ENCODE results near the gene TREML2.

DNA sequence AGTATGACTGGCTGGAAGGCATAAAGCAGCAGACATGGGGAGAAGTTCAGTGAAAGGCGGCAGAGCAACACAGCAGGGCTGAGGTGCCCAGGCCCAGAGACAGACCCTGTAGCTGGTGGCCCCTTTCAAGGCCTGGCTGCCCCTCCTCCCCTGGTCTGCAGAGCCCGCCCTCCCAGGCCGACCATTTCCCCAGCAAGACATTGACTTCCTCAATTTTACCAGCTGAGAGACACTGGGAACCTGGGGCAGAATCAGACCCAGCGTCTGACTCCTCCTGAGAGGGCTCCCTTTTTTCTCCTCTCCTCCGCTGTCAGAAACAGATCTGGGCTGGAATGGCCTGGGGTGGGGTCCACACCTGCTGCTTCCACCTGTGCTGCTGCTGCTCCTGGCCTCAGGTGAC is 27.1 kb upstream of the TREML2 start, which contains the start of gene TREML4:
- TF ChIP-seq, protein P1, sequence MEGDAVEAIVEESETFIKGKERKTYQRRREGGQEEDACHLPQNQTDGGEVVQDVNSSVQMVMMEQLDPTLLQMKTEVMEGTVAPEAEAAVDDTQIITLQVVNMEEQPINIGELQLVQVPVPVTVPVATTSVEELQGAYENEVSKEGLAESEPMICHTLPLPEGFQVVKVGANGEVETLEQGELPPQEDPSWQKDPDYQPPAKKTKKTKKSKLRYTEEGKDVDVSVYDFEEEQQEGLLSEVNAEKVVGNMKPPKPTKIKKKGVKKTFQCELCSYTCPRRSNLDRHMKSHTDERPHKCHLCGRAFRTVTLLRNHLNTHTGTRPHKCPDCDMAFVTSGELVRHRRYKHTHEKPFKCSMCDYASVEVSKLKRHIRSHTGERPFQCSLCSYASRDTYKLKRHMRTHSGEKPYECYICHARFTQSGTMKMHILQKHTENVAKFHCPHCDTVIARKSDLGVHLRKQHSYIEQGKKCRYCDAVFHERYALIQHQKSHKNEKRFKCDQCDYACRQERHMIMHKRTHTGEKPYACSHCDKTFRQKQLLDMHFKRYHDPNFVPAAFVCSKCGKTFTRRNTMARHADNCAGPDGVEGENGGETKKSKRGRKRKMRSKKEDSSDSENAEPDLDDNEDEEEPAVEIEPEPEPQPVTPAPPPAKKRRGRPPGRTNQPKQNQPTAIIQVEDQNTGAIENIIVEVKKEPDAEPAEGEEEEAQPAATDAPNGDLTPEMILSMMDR (conservative IDR thresholded peaks at IDR 0.05; ENCODE audit: low read depth, low read length) = no peak
- no peak for TF ChIP-seq EZH2 (IDR thresholded peaks at IDR 0.05; ENCODE audit: low read length, unreplicated experiment)
- TF ChIP-seq EZH2phosphoT487 (IDR thresholded peaks at IDR 0.05; ENCODE audit: borderline replicate concordance, low read length) = no peak

Data from PC-3 (cell line).